Thoracic aorta (tissue), 2 donors: ENCODE data around the gene NOS1AP. TPM values are rescaled to one million over a fixed set of nuclear protein-coding genes. Genes with fewer than 3 reads are reported as not detected.

Experiments
- ATAC-seq: fragments of 150-250 bp; one replicate; pipeline ENCODE4 v1.8.0; 2017; ENCODE audit warnings: low read depth; ENCODE audit not compliant: insufficient number of reproducible peaks, low FRiP score
- DNase-seq: peaks from one replicate; pipeline ENCODE4 v3.0.0-alpha.2; 2020; ENCODE audit warnings: low spot score
- H3K27ac ChIP-seq, 2 donors: fragments of 200-600 bp; sonication (generic); 1 replicate in 1 of 2; 2 replicates in 1 of 2; pipeline ENCODE4 v1.5.1; 2016; ENCODE audit warnings: mild to moderate bottlenecking in 2 of 2, moderate library complexity in 2 of 2
- H3K27me3 ChIP-seq: fragments of 200-600 bp; sonication (generic); replicated peaks from 2 replicates; pipeline ENCODE4 v1.6.0; 2016; ENCODE audit warnings: mild to moderate bottlenecking; ENCODE audit not compliant: insufficient read depth
- H3K36me3 ChIP-seq: fragments of 200-600 bp; sonication (generic); one replicate; pipeline ENCODE4 v1.5.1; 2016
- H3K4me1 ChIP-seq, 2 donors: fragments of 200-600 bp; sonication (generic); 1 replicate in 1 of 2; 2 replicates in 1 of 2; pipeline versions ENCODE4 v1.5.1 to v1.6.0; 2016; ENCODE audit warnings: low read depth in 2 of 2, mild to moderate bottlenecking in 1 of 2; ENCODE audit not compliant: control insufficient read depth in 1 of 2
- H3K4me3 ChIP-seq: fragments of 200-600 bp; sonication (generic); 2 replicates; pipeline ENCODE4 v1.5.1; 2016; ENCODE audit warnings: mild to moderate bottlenecking
- H3K9me3 ChIP-seq: fragments of 200-600 bp; sonication (generic); 2 replicates; pipeline ENCODE4 v1.5.1; 2016
- CTCF ChIP-seq: fragments of 200-600 bp; sonication (generic); IDR thresholded peaks from one replicate; pipeline ENCODE4 v1.5.1; 2019; ENCODE audit warnings: antibody characterized with exemption
- total RNA-seq, 2 donors: library from RNA; depleted of rRNA; stranded (reverse); fragments of >200 nt; gene quantifications; one replicate each; pipeline versions ENCODE4 v1.1.0 to v1.2.3, GENCODE V29; 2016

The NOS1AP gene
- total RNA-seq, 2 donors from 2014 or later = 6.3 to 12.2 TPM

- peak; percentile 85 for ATAC-seq
Observed at GRCh38 chr1:162056043-162056442, 13.4 kb upstream of the NOS1AP start.

GRCh38 chr1:162056579-162056978 is 12.9 kb upstream of the NOS1AP start:
- TF ChIP-seq CTCF = no peak
- DNase-seq (no peak), ATAC-seq (no peak)

More at GRCh38 chr1:162056043-162056442, 13.4 kb upstream of the NOS1AP start:
- Histone ChIP-seq H3K27me3 (no peaks in the 10 kb centered on the region), H3K36me3 (no peaks in the 10 kb centered on the region), H3K4me3 (no peak overlapping the region), H3K4me1 (no peaks in the 10 kb centered on the region), H3K27ac (no peak overlapping the region), H3K9me3 (no peaks in the 10 kb centered on the region)
- peak; percentile 83 for TF ChIP-seq CTCF
- DNase-seq = no peak

GRCh38 chr1:162059721-162060120 is 9.8 kb upstream of the NOS1AP start:
- no peak for DNase-seq
- Histone ChIP-seq H3K27me3 (no peaks in the 10 kb centered on the region), H3K4me1 (peaks cover 0 to 8% of the 10 kb centered on the region in 2 donors), H3K9me3 (no peaks in the 10 kb centered on the region), H3K36me3 (no peaks in the 10 kb centered on the region), H3K4me3 (no peak overlapping the region), H3K27ac (no peak overlapping the region)
- TF ChIP-seq CTCF = no peak
- ATAC-seq = no peak

More at GRCh38 chr1:162056579-162056978, 12.9 kb upstream of the NOS1AP start:
- no peaks in the 10 kb centered on the region for H3K9me3 ChIP-seq
- no peaks in the 10 kb centered on the region for H3K27me3 ChIP-seq
- H3K4me3 ChIP-seq = no peak overlapping the region
- H3K27ac ChIP-seq = no peak overlapping the region
- H3K36me3 ChIP-seq = no peaks in the 10 kb centered on the region
- no peaks in the 10 kb centered on the region for H3K4me1 ChIP-seq

GRCh38 chr1:162060314-162060713 is 9.2 kb upstream of the NOS1AP start:
- TF ChIP-seq CTCF = no peak
- DNase-seq = no peak
- no peaks in the 10 kb centered on the region for H3K9me3 ChIP-seq
- peaks cover 0 to 8% of the 10 kb centered on the region in 2 donors for H3K4me1 ChIP-seq
- ATAC-seq = no peak
- no peaks in the 10 kb centered on the region for H3K36me3 ChIP-seq
- H3K4me3 ChIP-seq = no peak overlapping the region
- no peaks in the 10 kb centered on the region for H3K27me3 ChIP-seq
- H3K27ac ChIP-seq = no peak overlapping the region

- Histone ChIP-seq H3K9me3 (no peaks in the 10 kb centered on the region), H3K27me3 (no peaks in the 10 kb centered on the region), H3K4me3 (no peak overlapping the region), H3K27ac (no peak overlapping the region), H3K36me3 (no peaks in the 10 kb centered on the region), H3K4me1 (peaks cover 0 to 8% of the 10 kb centered on the region in 2 donors)
- TF ChIP-seq CTCF = no peak
- ATAC-seq (peak; percentile 43), DNase-seq (no peak)
Observed at GRCh38 chr1:162062542-162063015, 6.9 kb upstream of the NOS1AP start.
